ENCODE measurements around the gene MITF.

MITF gene

DNA sequence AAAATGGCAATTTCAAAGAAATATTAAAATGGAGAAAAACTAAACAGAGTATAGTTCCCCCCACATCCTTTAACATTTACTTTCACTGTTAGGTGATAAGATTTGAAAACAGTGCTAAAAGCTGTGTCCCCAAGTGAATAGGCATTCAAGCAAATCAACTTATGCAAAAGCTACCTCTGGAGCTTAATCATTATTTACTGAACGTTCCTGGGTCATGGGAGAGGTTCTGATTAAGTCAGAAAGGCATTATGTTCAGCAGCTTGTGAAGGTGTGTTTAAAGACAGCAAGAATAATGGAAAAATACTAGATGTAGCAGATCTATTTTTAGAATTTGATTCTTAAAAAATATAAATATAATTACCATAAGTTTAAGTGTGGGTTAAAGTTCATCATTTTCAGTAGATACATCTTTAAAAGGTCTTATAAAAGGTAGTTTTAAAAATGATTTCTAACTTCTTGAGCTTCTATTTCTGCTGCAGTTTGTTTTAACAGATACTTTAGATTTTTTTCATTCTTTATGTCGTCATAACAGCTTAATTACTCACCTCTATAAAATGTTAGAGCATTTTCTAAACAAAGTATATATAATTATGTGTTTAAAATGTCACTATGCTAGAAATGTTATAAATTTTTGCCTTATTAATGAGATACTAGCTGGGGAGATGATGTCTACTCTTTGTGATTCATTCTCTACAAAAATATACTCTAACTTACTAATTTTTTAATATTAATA lies 127.9 kb downstream of the MITF start:
- DNase-seq = no peak
- Histone ChIP-seq H3K4me1 (ENCODE audit: control insufficient read depth, insufficient read depth, low read length, poor library complexity, severe bottlenecking) (no peaks in the 10 kb centered on the region), H3K9me3 (ENCODE audit: control insufficient read depth, low read length) (no peaks in the 10 kb centered on the region), H3K4me3 (ENCODE audit: insufficient read depth, low read depth, low read length, poor library complexity, severe bottlenecking) (no peak overlapping the region), H3K36me3 (ENCODE audit: control insufficient read depth, insufficient read depth, low read length) (no peaks in the 10 kb centered on the region), H3K27me3 (replicated peaks; ENCODE audit: control insufficient read depth, insufficient read depth, low read length, poor library complexity, severe bottlenecking) (no peaks in the 10 kb centered on the region), H3K27ac (ENCODE audit: insufficient read depth, low read length, poor library complexity, severe bottlenecking) (no peak overlapping the region)

DNA sequence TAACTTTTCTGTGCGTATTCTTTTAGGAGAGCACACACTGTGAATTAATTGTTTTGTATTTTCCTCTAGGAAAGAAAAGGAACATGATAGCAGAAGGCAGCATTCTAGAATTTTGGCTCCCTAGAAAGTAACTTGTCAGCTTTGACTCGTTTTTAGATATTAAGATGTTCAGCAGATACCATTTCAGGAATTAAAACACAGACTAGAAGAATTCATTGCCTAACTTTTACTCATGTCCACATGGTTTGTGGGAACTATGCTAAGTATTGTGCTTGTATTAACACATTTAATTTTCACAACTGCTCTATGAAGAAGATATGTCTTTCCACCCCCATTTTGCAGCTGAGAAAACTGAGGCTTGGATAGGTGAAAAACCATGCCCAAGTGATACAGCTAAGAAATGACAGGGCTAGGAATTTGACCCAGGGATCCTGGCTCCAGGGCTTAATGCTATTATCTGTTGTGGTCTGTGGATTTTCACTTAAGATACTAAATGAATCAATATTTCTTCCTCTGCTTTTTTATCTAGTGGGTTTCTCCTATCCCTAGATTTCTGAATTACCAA lies 128.8 kb downstream of the MITF start:
- Histone ChIP-seq H3K27ac (ENCODE audit: insufficient read depth, low read length, poor library complexity, severe bottlenecking) (no peak overlapping the region), H3K4me1 (ENCODE audit: control insufficient read depth, insufficient read depth, low read length, poor library complexity, severe bottlenecking) (no peaks in the 10 kb centered on the region), H3K27me3 (replicated peaks; ENCODE audit: control insufficient read depth, insufficient read depth, low read length, poor library complexity, severe bottlenecking) (no peaks in the 10 kb centered on the region), H3K4me3 (ENCODE audit: insufficient read depth, low read depth, low read length, poor library complexity, severe bottlenecking) (no peak overlapping the region), H3K9me3 (ENCODE audit: control insufficient read depth, low read length) (no peaks in the 10 kb centered on the region), H3K36me3 (ENCODE audit: control insufficient read depth, insufficient read depth, low read length) (no peaks in the 10 kb centered on the region)
- DNase-seq = no peak

DNA sequence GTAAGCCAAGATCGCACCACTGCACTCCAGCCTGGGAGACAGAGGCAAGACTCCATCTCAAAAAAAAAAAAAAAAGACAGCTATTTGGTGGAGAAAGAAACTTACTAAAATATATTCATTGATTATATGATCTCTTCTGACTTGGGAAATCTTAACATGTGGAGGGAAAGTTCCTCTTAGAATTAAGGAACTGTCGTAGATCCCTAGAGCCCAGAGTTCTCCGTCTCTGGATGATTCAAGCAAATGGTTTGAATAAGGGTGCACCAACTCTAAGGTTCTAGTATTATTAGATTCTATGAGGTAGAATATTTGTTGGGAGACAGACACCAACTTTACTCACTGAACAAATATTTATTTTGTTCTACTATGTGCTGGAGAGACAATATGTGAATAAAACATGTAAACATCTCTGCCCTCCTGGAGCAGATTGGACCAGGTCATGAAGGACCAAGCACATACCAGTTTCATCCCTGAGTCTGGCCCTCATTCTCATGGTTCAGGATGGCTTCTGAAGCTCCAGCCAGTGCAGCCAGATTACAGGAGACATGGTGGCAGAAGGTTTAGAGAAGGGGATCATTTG lies 129.7 kb downstream of the MITF start:
- Histone ChIP-seq H3K9me3 (ENCODE audit: control insufficient read depth, low read length) (no peaks in the 10 kb centered on the region), H3K27me3 (replicated peaks; ENCODE audit: control insufficient read depth, insufficient read depth, low read length, poor library complexity, severe bottlenecking) (no peaks in the 10 kb centered on the region), H3K27ac (ENCODE audit: insufficient read depth, low read length, poor library complexity, severe bottlenecking) (no peak overlapping the region), H3K4me3 (ENCODE audit: insufficient read depth, low read depth, low read length, poor library complexity, severe bottlenecking) (no peak overlapping the region), H3K4me1 (ENCODE audit: control insufficient read depth, insufficient read depth, low read length, poor library complexity, severe bottlenecking) (no peaks in the 10 kb centered on the region), H3K36me3 (ENCODE audit: control insufficient read depth, insufficient read depth, low read length) (no peaks in the 10 kb centered on the region)
- no peak for DNase-seq

DNA sequence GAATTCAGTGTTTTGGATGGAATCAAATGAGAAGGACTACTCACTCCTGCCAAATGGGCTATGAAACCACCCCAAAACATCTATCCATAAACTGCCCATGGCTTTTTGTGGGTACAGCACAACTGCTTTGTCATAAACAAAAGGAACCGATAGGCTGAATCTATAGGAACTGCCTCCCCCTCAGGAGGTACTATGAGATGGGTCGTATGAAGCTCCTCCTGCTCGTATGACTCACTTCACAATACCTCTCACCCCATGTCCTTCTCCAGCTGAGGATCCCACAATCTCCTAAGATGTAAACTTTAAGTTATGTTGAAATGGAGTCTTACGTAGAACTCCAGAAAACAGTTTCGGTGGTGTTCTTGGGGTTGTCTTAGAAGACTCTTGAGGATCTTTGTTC lies 130.4 kb downstream of the MITF start:
- no peak for DNase-seq
- H3K27ac ChIP-seq (ENCODE audit: insufficient read depth, low read length, poor library complexity, severe bottlenecking) = no peak overlapping the region
- no peaks in the 10 kb centered on the region for H3K36me3 ChIP-seq (ENCODE audit: control insufficient read depth, insufficient read depth, low read length)
- H3K4me1 ChIP-seq (ENCODE audit: control insufficient read depth, insufficient read depth, low read length, poor library complexity, severe bottlenecking) = no peaks in the 10 kb centered on the region
- no peaks in the 10 kb centered on the region for H3K9me3 ChIP-seq (ENCODE audit: control insufficient read depth, low read length)
- no peaks in the 10 kb centered on the region for H3K27me3 ChIP-seq (replicated peaks; ENCODE audit: control insufficient read depth, insufficient read depth, low read length, poor library complexity, severe bottlenecking)
- no peak overlapping the region for H3K4me3 ChIP-seq (ENCODE audit: insufficient read depth, low read depth, low read length, poor library complexity, severe bottlenecking)

DNA sequence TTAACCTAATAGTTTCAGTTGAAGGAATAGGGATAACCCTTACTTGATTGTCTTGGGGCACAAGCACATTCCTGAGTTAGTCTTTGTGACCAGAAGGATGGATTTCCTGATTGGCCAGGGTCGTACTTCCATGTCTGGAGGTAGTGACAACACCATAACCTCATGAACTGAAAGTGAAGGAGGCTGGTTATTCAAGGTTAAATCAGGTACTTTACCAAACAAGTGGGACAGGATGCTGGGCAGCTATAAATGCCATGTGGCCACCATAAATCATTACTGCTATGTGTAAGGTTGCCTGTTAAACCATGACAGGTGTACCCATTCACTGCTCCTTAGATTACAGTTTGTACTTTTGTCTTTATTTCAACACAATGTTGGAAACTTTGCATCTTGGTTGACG lies 132.0 kb downstream of the MITF start:
- Histone ChIP-seq H3K36me3 (ENCODE audit: control insufficient read depth, insufficient read depth, low read length) (no peaks in the 10 kb centered on the region), H3K4me3 (ENCODE audit: insufficient read depth, low read depth, low read length, poor library complexity, severe bottlenecking) (no peak overlapping the region), H3K4me1 (ENCODE audit: control insufficient read depth, insufficient read depth, low read length, poor library complexity, severe bottlenecking) (no peaks in the 10 kb centered on the region), H3K27me3 (replicated peaks; ENCODE audit: control insufficient read depth, insufficient read depth, low read length, poor library complexity, severe bottlenecking) (no peaks in the 10 kb centered on the region), H3K27ac (ENCODE audit: insufficient read depth, low read length, poor library complexity, severe bottlenecking) (no peak overlapping the region), H3K9me3 (ENCODE audit: control insufficient read depth, low read length) (no peaks in the 10 kb centered on the region)
- no peak for DNase-seq

DNA sequence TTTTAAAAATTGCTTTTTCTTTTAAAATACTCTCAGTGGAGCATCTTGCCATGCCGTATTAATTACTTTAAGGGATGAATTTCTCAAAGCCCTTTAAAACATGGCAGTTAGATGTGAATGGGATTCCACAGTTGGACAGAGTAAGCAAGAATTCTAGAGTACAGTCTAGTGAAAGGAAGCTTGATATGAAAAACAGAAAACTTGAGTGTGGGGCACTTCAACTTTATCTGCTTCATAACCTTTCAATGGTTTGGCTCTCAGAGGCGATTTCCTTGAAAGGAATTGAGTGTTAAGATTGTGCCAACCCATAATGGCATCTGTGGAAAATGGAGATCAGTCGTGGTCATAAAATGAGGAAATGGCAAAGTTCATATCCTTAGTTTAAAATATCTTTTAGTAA lies 132.6 kb downstream of the MITF start:
- no peaks in the 10 kb centered on the region for H3K4me1 ChIP-seq (ENCODE audit: control insufficient read depth, insufficient read depth, low read length, poor library complexity, severe bottlenecking)
- no peaks in the 10 kb centered on the region for H3K9me3 ChIP-seq (ENCODE audit: control insufficient read depth, low read length)
- H3K27me3 ChIP-seq (replicated peaks; ENCODE audit: control insufficient read depth, insufficient read depth, low read length, poor library complexity, severe bottlenecking) = no peaks in the 10 kb centered on the region
- no peaks in the 10 kb centered on the region for H3K36me3 ChIP-seq (ENCODE audit: control insufficient read depth, insufficient read depth, low read length)
- H3K27ac ChIP-seq (ENCODE audit: insufficient read depth, low read length, poor library complexity, severe bottlenecking) = no peak overlapping the region
- H3K4me3 ChIP-seq (ENCODE audit: insufficient read depth, low read depth, low read length, poor library complexity, severe bottlenecking) = no peak overlapping the region
- no peak for DNase-seq

DNA sequence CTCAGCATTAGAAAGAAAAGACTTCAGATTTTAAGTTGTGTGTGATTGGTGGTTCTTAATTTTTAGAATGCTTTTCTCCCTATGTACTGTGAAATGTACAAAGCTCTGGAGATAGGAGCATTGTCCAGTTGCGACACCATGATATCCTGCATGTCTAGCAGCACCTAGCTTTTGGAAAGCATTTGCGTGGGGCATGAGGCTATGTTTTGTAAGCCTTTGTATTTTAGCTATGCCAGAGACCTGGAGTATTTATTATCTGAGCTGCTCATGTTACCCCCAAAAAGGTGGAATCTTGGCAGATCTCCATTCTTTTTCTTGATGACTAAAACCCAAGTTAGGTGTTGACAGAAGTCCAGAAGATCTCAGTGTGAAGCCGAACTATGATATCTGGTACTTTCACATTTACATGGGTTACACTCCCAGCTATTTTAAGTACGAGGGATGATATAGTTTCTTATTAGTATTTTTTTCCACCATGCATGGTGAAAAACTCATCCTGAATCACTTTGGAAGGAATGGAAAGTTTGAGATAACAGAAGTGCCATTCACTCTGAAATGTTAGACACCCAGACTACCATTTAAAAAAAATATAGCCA lies 133.6 kb downstream of the MITF start:
- H3K27me3 ChIP-seq (replicated peaks; ENCODE audit: control insufficient read depth, insufficient read depth, low read length, poor library complexity, severe bottlenecking) = no peaks in the 10 kb centered on the region
- no peak for DNase-seq
- H3K4me1 ChIP-seq (ENCODE audit: control insufficient read depth, insufficient read depth, low read length, poor library complexity, severe bottlenecking) = no peaks in the 10 kb centered on the region
- no peaks in the 10 kb centered on the region for H3K9me3 ChIP-seq (ENCODE audit: control insufficient read depth, low read length)
- no peaks in the 10 kb centered on the region for H3K36me3 ChIP-seq (ENCODE audit: control insufficient read depth, insufficient read depth, low read length)
- H3K4me3 ChIP-seq (ENCODE audit: insufficient read depth, low read depth, low read length, poor library complexity, severe bottlenecking) = no peak overlapping the region
- no peak overlapping the region for H3K27ac ChIP-seq (ENCODE audit: insufficient read depth, low read length, poor library complexity, severe bottlenecking)

DNA sequence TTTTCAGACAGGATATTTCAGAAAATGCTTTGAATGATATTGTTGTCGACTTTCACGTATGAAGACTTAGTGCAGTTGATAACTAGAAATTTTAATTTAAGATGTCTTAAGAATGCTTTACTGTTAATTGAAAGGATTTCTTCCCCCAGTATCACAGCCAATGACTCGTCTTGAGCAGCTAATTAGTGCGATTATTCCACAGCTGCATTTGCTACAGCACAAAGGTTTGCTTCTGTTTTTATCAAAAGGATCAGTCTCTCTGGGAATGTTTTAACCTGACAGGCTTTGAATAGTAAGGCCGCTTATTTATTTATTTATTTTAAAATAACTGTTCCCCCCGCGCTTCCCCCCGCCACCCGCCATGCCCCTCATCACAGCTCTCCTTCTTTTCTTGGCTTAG lies 136.8 kb downstream of the MITF start:
- Histone ChIP-seq H3K36me3 (ENCODE audit: control insufficient read depth, insufficient read depth, low read length) (no peaks in the 10 kb centered on the region), H3K4me1 (ENCODE audit: control insufficient read depth, insufficient read depth, low read length, poor library complexity, severe bottlenecking) (no peaks in the 10 kb centered on the region), H3K9me3 (ENCODE audit: control insufficient read depth, low read length) (no peaks in the 10 kb centered on the region), H3K27ac (ENCODE audit: insufficient read depth, low read length, poor library complexity, severe bottlenecking) (no peak overlapping the region), H3K4me3 (ENCODE audit: insufficient read depth, low read depth, low read length, poor library complexity, severe bottlenecking) (no peak overlapping the region), H3K27me3 (replicated peaks; ENCODE audit: control insufficient read depth, insufficient read depth, low read length, poor library complexity, severe bottlenecking) (no peaks in the 10 kb centered on the region)
- DNase-seq = no peak

DNA sequence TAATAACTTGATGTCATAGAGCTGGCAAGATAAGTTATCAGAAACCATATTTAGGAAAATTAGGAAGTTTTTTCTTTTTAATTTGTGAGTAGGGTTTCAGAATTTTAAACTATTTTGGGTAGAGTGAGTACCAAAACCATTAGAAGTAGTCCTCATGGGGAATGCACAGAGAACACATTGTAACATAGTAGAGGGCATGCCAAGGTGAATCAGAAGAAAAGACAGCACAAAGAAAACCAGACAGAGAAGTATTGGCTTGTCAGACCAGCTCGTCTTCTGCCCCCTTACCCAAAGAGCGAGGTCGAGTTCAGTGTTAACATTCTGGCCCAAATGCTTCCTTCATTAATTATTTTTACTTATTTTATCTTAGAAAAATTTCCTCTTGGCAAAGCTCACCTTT lies 139.0 kb downstream of the MITF start:
- no peaks in the 10 kb centered on the region for H3K4me1 ChIP-seq (ENCODE audit: control insufficient read depth, insufficient read depth, low read length, poor library complexity, severe bottlenecking)
- no peak for DNase-seq
- H3K4me3 ChIP-seq (ENCODE audit: insufficient read depth, low read depth, low read length, poor library complexity, severe bottlenecking) = no peak overlapping the region
- H3K27ac ChIP-seq (ENCODE audit: insufficient read depth, low read length, poor library complexity, severe bottlenecking) = no peak overlapping the region
- no peaks in the 10 kb centered on the region for H3K9me3 ChIP-seq (ENCODE audit: control insufficient read depth, low read length)
- no peaks in the 10 kb centered on the region for H3K36me3 ChIP-seq (ENCODE audit: control insufficient read depth, insufficient read depth, low read length)
- no peaks in the 10 kb centered on the region for H3K27me3 ChIP-seq (replicated peaks; ENCODE audit: control insufficient read depth, insufficient read depth, low read length, poor library complexity, severe bottlenecking)

DNA sequence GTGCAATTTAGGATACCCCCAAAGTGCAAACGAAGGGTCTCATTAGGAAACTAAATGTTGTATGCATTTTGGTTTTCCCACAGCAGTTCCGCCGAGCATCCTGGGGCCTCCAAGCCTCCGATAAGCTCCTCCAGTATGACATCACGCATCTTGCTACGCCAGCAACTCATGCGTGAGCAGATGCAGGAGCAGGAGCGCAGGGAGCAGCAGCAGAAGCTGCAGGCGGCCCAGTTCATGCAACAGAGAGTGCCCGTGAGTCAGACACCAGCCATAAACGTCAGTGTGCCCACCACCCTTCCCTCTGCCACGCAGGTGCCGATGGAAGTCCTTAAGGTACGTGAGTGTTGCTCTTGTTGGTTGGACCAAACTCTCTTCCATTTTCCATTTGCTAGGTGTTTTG lies 139.8 kb downstream of the MITF start:
- Histone ChIP-seq H3K27ac (ENCODE audit: insufficient read depth, low read length, poor library complexity, severe bottlenecking) (no peak overlapping the region), H3K9me3 (ENCODE audit: control insufficient read depth, low read length) (no peaks in the 10 kb centered on the region), H3K36me3 (ENCODE audit: control insufficient read depth, insufficient read depth, low read length) (no peaks in the 10 kb centered on the region), H3K4me1 (ENCODE audit: control insufficient read depth, insufficient read depth, low read length, poor library complexity, severe bottlenecking) (no peaks in the 10 kb centered on the region), H3K4me3 (ENCODE audit: insufficient read depth, low read depth, low read length, poor library complexity, severe bottlenecking) (no peak overlapping the region), H3K27me3 (replicated peaks; ENCODE audit: control insufficient read depth, insufficient read depth, low read length, poor library complexity, severe bottlenecking) (no peaks in the 10 kb centered on the region)
- DNase-seq = no peak

All from effector memory CD4-positive, alpha-beta T cell (primary cell).